ENCODE measurements around the gene CLDN14. TPM values are rescaled to one million over a fixed set of nuclear protein-coding genes. Genes with fewer than 3 reads are reported as not detected.

The CLDN14 gene
- total RNA-seq, 1 experiment from 2014 or later, result not detected

GRCh38 chr21:36471254-36471723, 8.6 kb downstream of the CLDN14 start:
- Histone ChIP-seq H3K56ac (ENCODE audit: insufficient read length, low read depth, low read length) (no peak overlapping the region), H2BK5ac (ENCODE audit: insufficient read length, low read length) (no peak overlapping the region), H2BK120ac (ENCODE audit: low read depth, low read length, poor library complexity, severe bottlenecking) (peak overlapping the region; percentile 36), H3K79me1 (ENCODE audit: insufficient read depth, low read depth, low read length, poor library complexity, severe bottlenecking) (no peaks in the 10 kb centered on the region), H3K14ac (ENCODE audit: insufficient read depth, low read length) (no peak overlapping the region), H2AFZ (ENCODE audit: low read length) (no peak overlapping the region), H4K91ac (ENCODE audit: insufficient read length, low read depth, low read length) (no peak overlapping the region), H4K8ac (replicated peaks; ENCODE audit: insufficient read length, low read depth, low read length) (no peak overlapping the region), H3K4me2 (ENCODE audit: insufficient read depth, insufficient read length, low read length) (no peak overlapping the region), H3K27me3 (ENCODE audit: insufficient read depth, low read length) (no peaks in the 10 kb centered on the region), H3K23ac (ENCODE audit: insufficient read length, low read depth, low read length) (no peak overlapping the region), H3K4ac (ENCODE audit: low read depth, low read length) (no peak overlapping the region), H4K5ac (ENCODE audit: insufficient read length, low read depth, low read length) (no peak overlapping the region), H3K9me3 (ENCODE audit: control insufficient read depth, low read depth, low read length) (no peaks in the 10 kb centered on the region), H2BK15ac (ENCODE audit: low read depth, low read length) (no peak overlapping the region), H2BK12ac (ENCODE audit: insufficient read length, low read depth, low read length) (no peak overlapping the region), H3K27ac (ENCODE audit: insufficient read length, low read depth, low read length) (no peak overlapping the region), H3K79me2 (ENCODE audit: insufficient read depth, low read length) (no peaks in the 10 kb centered on the region), H3K18ac (ENCODE audit: insufficient read length, low read depth, low read length) (no peak overlapping the region), H3T11ph (ENCODE audit: low read length) (no peak overlapping the region), H3K23me2 (ENCODE audit: insufficient read length, low read depth, low read length, poor library complexity, severe bottlenecking) (no peaks in the 10 kb centered on the region), H2AK5ac (ENCODE audit: insufficient read length, low read length) (no peak overlapping the region), H2BK20ac (ENCODE audit: low read depth, low read length, poor library complexity, severe bottlenecking) (no peak overlapping the region), H4K20me1 (ENCODE audit: control insufficient read depth, insufficient read depth, insufficient read length) (no peaks in the 10 kb centered on the region), H3K4me1 (ENCODE audit: insufficient read depth, low read length) (peaks cover 6% of the 10 kb centered on the region; the same call in 1 of the 2 replicates), H3K9ac (ENCODE audit: extremely low read depth, insufficient read length, low read length) (no peak overlapping the region)
- no peak for DNase-seq
- Mint-ChIP-seq H3K36me3 (ENCODE audit: insufficient read depth in 1 of 3, low read depth in 3 of 3) (peaks cover 0 to 6% (median 0%) of the 10 kb centered on the region in 3 experiments; a peak in 3 of 7 replicates), H3K4me1 (peaks cover 16 to 26% of the 10 kb centered on the region in 2 experiments), H3K27me3 (ENCODE audit: low read depth) (peaks cover 8% of the 10 kb centered on the region), H3K27ac (no peak overlapping the region; a peak in 1 of 7 replicates), H3K4me3 (no peak overlapping the region), H3K9me3 (peaks cover 7 to 12% of the 10 kb centered on the region in 2 experiments; a peak in 4 of 5 replicates)
- WGBS (ENCODE audit: extremely low coverage, insufficient read length, low lambda C conversion rate), result no CpG with 5 or more reads among the region's 1 CpG
- TF ChIP-seq CTCF (conservative IDR thresholded peaks at IDR 0.05), result no peak

Measured in H9 (cell line).